Testis (tissue), 2 donors: ENCODE results near the gene IL15RA.

Experiments used
- POLR2A ChIP-seq: fragments of 450-650 bp; IDR thresholded peaks from one replicate; pipeline ENCODE4 v1.6.1; 2017; ENCODE audit warnings: antibody characterized with exemption, mild to moderate bottlenecking, moderate library complexity
- TF ChIP-seq, protein P1 (sequence below), 3 experiments: fragments of 450-650 bp in 2 of 3; fragments of 200-600 bp in 1 of 3; sonication (generic) in 1 of 3; IDR thresholded peaks; one replicate each; pipeline ENCODE4 v1.5.1; 2016 to 2019; ENCODE audit warnings: antibody characterized with exemption in 3 of 3, mild to moderate bottlenecking in 2 of 3, moderate library complexity in 1 of 3

DNA sequence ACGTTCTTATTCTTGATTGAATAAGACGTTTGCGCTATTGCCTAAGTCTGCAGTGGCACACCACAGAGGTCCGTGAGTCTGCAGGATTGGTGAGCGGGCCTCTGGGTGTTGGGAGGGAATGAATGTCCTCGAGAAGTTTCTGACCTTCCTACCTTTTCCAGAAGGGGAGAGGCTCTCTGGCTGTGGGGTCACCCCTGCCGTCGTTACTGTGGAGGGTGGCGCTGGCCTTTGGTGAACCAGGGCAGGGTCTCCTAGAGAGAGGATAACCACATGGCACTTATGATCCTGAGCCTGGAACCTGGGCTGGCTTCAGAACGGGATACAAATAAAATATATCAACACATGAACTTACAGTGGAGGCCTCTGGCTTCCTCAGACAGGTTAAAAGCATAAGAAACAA lies 13.8 kb downstream of the IL15RA start:
- TF ChIP-seq POLR2A, result no peak
- TF ChIP-seq, protein P1, sequence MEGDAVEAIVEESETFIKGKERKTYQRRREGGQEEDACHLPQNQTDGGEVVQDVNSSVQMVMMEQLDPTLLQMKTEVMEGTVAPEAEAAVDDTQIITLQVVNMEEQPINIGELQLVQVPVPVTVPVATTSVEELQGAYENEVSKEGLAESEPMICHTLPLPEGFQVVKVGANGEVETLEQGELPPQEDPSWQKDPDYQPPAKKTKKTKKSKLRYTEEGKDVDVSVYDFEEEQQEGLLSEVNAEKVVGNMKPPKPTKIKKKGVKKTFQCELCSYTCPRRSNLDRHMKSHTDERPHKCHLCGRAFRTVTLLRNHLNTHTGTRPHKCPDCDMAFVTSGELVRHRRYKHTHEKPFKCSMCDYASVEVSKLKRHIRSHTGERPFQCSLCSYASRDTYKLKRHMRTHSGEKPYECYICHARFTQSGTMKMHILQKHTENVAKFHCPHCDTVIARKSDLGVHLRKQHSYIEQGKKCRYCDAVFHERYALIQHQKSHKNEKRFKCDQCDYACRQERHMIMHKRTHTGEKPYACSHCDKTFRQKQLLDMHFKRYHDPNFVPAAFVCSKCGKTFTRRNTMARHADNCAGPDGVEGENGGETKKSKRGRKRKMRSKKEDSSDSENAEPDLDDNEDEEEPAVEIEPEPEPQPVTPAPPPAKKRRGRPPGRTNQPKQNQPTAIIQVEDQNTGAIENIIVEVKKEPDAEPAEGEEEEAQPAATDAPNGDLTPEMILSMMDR (IDR thresholded peaks at IDR 0.05), result no peak
